ENCODE measurements around the gene CFAP57. TPM values are rescaled to one million over a fixed set of nuclear protein-coding genes. Genes with fewer than 3 reads are reported as not detected.
"Not testable (repeated sequence)": the region's sequence is repeated elsewhere in the genome, so short reads cannot be mapped to it uniquely, and the experiment has no call there.

The CFAP57 gene
- polyA plus RNA-seq, 1 experiment = 0.27 TPM

DNA sequence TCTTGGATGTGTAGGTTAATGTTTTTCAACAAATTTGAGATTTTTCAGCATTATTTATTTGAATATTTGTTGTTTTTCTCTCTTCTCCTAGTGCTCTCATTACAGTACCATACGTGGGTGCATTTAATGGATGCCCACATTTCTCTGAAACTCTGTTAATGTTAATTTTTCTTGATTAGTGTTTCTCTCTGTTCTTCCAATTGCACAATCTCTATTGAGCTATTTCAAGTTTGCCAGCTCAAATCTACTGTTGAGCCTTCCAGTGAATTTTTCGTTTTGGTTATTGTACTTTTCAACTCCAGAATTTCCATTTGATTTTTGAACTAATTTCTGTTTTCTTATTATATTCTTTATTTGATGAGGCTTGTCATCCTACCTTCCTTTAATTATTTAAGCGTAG lies 31.7 kb downstream of the CFAP57 start:
- Histone ChIP-seq H3K36me3 (ENCODE audit: control insufficient read depth, insufficient read depth, low read length) (no peaks in the 10 kb centered on the region), H3K27me3 (ENCODE audit: control insufficient read depth, insufficient read depth, low read length) (no peaks in the 10 kb centered on the region), H3K4me3 (ENCODE audit: low read depth, low read length) (no peak overlapping the region)
- CTCF ChIA-PET = no interaction called here
- no peak for DNase-seq (ENCODE audit: low read depth)
- POLR2A ChIA-PET = no interaction called here
- TF ChIP-seq CTCF (IDR thresholded peaks at IDR 0.05; ENCODE audit: insufficient read depth, low read depth, low read length) = no peak

DNA sequence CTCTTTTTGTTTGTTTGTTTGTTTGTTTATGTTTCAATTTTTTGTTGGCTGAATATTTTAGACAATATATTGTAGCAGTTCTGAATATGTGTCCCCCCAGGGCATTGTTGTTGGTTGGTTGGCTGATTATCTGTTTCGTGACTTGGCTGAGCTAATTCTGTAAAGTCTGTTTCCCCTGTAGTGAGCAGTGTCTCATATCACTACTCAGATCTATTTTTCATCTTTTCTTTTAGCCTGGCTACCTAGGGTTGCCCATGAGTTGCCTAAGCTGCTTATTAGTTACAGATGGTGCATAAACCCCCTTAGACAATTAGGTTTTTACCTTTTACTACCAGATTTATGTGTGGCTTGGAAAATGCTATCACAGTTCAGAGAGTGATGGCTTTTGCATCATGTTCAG lies 32.3 kb downstream of the CFAP57 start:
- no peaks in the 10 kb centered on the region for H3K27me3 ChIP-seq (ENCODE audit: control insufficient read depth, insufficient read depth, low read length)
- no peaks in the 10 kb centered on the region for H3K36me3 ChIP-seq (ENCODE audit: control insufficient read depth, insufficient read depth, low read length)
- H3K4me3 ChIP-seq (ENCODE audit: low read depth, low read length) = no peak overlapping the region
- POLR2A ChIA-PET = no interaction called here
- no peak for DNase-seq (ENCODE audit: low read depth)
- CTCF ChIA-PET = no interaction called here
- TF ChIP-seq CTCF (IDR thresholded peaks at IDR 0.05; ENCODE audit: insufficient read depth, low read depth, low read length) = no peak

- no peak for TF ChIP-seq CTCF (IDR thresholded peaks at IDR 0.05; ENCODE audit: insufficient read depth, low read depth, low read length)
- Histone ChIP-seq H3K27me3 (ENCODE audit: control insufficient read depth, insufficient read depth, low read length) (no peaks in the 10 kb centered on the region), H3K4me3 (ENCODE audit: low read depth, low read length) (no peak overlapping the region), H3K36me3 (ENCODE audit: control insufficient read depth, insufficient read depth, low read length) (no peaks in the 10 kb centered on the region)
- ChIA-PET POLR2A (no interaction called here), CTCF (interaction anchor here (1.1 kb wide), 1 partner anchor 428 kb away, joined by 3 read pairs; no protein-coding TSS in a partner anchor)
- no peak for DNase-seq (ENCODE audit: low read depth)
Measured at GRCh38 chr1:43205671-43206070, 33.5 kb downstream of the CFAP57 start.

- DNase-seq (ENCODE audit: low read depth) = peak; percentile 97
- Histone ChIP-seq H3K4me3 (ENCODE audit: low read depth, low read length) (peak overlapping the region; percentile 8; the same call in 1 of the 2 replicates), H3K27me3 (ENCODE audit: control insufficient read depth, insufficient read depth, low read length) (no peaks in the 10 kb centered on the region), H3K36me3 (ENCODE audit: control insufficient read depth, insufficient read depth, low read length) (no peaks in the 10 kb centered on the region)
- ChIA-PET CTCF (interaction anchor here (1.1 to 2.6 kb wide), 3 partner anchors 9 to 133 kb away, joined by 3 to 12 read pairs (median 4); no protein-coding TSS in a partner anchor), POLR2A (interaction anchor here (0.6 to 1.5 kb wide), 4 partner anchors 14 to 35 kb away, joined by 3 to 5 read pairs (median 3); partner anchors contain the start of genes CFAP57 and EBNA1BP2)
- no peak for TF ChIP-seq CTCF (IDR thresholded peaks at IDR 0.05; ENCODE audit: insufficient read depth, low read depth, low read length)
Measured at GRCh38 chr1:43206600-43207228, 34.6 kb downstream of the CFAP57 start.

- CTCF ChIA-PET = interaction anchor here (1.1 to 2.6 kb wide), 3 partner anchors 9 to 134 kb away, joined by 3 to 12 read pairs (median 4); no protein-coding TSS in a partner anchor
- DNase-seq (ENCODE audit: low read depth) = no peak
- Histone ChIP-seq H3K27me3 (ENCODE audit: control insufficient read depth, insufficient read depth, low read length) (no peaks in the 10 kb centered on the region), H3K36me3 (ENCODE audit: control insufficient read depth, insufficient read depth, low read length) (no peaks in the 10 kb centered on the region), H3K4me3 (ENCODE audit: low read depth, low read length) (peak overlapping the region; percentile 3; the same call in 1 of the 2 replicates)
- TF ChIP-seq CTCF (IDR thresholded peaks at IDR 0.05; ENCODE audit: insufficient read depth, low read depth, low read length) = no peak
- POLR2A ChIA-PET = interaction anchor here (0.6 to 1.5 kb wide), 3 partner anchors 13 to 25 kb away, joined by 3 to 5 read pairs (median 3); no protein-coding TSS in a partner anchor
Measured at GRCh38 chr1:43207229-43207853, 35.2 kb downstream of the CFAP57 start.

GRCh38 chr1:43208277-43208676 lies 36.1 kb downstream of the CFAP57 start:
- DNase-seq (ENCODE audit: low read depth); H3K27me3 ChIP-seq (ENCODE audit: control insufficient read depth, insufficient read depth, low read length); H3K4me3 ChIP-seq (ENCODE audit: low read depth, low read length); H3K36me3 ChIP-seq (ENCODE audit: control insufficient read depth, insufficient read depth, low read length); POLR2A ChIA-PET: not testable (repeated sequence)
- CTCF ChIA-PET = interaction anchor here (1.9 to 2.6 kb wide), 2 partner anchors 8 to 19 kb away, joined by 4 to 12 read pairs; no protein-coding TSS in a partner anchor

All from BJ (cell line).